ENCODE data around the gene ODAD3. TPM values are rescaled to one million over a fixed set of nuclear protein-coding genes. Genes with fewer than 3 reads are reported as not detected.

ODAD3 gene
- total RNA-seq, 1 donor from 2014 or later, result 4.3 TPM

DNA sequence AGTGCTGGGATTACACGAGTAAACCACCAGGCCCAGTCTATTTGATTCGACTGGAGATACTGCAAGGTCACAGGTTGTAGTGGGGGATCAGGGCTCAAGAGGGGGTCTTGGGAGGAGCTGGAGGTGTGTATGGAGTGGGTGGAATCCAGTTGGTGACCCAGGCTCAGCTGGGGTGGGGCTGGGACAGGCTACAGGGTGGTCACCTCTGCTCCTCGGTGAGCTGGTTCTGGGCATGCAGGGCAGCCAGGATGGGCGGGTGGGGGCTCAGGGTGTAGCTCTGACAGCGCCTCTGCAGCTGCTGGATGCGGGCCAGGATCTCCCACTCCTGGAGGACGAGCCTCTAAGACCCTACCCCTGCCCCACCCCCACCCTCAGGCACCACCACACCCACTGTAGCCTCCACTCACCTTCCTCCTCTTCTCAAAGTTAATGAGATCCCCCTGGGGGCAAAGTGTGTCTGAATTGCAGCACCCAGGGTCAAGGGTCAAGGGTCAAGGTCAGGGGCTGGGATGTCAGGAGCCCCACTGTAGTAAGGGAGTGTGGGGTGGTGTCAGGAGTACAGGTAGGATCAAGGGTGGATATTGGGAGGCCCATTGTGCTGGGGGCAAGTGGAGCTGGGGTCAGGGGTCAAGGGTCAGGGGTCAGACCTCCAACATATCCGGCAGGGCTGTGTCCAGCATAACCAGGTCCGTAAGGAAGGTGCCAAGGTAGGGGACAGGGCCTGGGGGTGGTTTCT, 32.9 kb downstream of the ODAD3 start:
- no peak for ATAC-seq
- intact Hi-C loops (cut with DNase I), result no loop called here
- H3K9me3 ChIP-seq, result no peaks in the 10 kb centered on the region

GRCh38 chr19:11400798-11401197, 34.1 kb downstream of the ODAD3 start:
- no peak overlapping the region for H3K27ac ChIP-seq
- ATAC-seq (no peak), DNase-seq (no peak)
- H3K4me3 ChIP-seq, result no peak overlapping the region
- no peaks in the 10 kb centered on the region for H3K9me3 ChIP-seq
- no peaks in the 10 kb centered on the region for H3K4me1 ChIP-seq
- H3K27me3 ChIP-seq (ENCODE audit: low read depth), result no peaks in the 10 kb centered on the region
- intact Hi-C loops (cut with DNase I), result no loop called here
- peaks cover 32% of the 10 kb centered on the region for H3K36me3 ChIP-seq
- TF ChIP-seq, protein P1, sequence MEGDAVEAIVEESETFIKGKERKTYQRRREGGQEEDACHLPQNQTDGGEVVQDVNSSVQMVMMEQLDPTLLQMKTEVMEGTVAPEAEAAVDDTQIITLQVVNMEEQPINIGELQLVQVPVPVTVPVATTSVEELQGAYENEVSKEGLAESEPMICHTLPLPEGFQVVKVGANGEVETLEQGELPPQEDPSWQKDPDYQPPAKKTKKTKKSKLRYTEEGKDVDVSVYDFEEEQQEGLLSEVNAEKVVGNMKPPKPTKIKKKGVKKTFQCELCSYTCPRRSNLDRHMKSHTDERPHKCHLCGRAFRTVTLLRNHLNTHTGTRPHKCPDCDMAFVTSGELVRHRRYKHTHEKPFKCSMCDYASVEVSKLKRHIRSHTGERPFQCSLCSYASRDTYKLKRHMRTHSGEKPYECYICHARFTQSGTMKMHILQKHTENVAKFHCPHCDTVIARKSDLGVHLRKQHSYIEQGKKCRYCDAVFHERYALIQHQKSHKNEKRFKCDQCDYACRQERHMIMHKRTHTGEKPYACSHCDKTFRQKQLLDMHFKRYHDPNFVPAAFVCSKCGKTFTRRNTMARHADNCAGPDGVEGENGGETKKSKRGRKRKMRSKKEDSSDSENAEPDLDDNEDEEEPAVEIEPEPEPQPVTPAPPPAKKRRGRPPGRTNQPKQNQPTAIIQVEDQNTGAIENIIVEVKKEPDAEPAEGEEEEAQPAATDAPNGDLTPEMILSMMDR (IDR thresholded peaks at IDR 0.05), result no peak

More for the DNA sequence above, 32.9 kb downstream of the ODAD3 start:
- Histone ChIP-seq H3K36me3 (peaks cover 27% of the 10 kb centered on the region), H3K27me3 (ENCODE audit: low read depth) (no peaks in the 10 kb centered on the region), H3K4me3 (no peak overlapping the region), H3K4me1 (peaks cover 5% of the 10 kb centered on the region), H3K27ac (no peak overlapping the region)
- DNase-seq, result no peak
- TF ChIP-seq, protein P1 (IDR thresholded peaks at IDR 0.05), result no peak

- Histone ChIP-seq H3K9me3 (no peaks in the 10 kb centered on the region), H3K4me3 (no peak overlapping the region), H3K36me3 (peaks cover 32% of the 10 kb centered on the region), H3K27me3 (ENCODE audit: low read depth) (no peaks in the 10 kb centered on the region), H3K27ac (no peak overlapping the region), H3K4me1 (no peaks in the 10 kb centered on the region)
- DNase-seq, result no peak
- TF ChIP-seq, protein P1 (IDR thresholded peaks at IDR 0.05), result no peak
- peak in 1 of 2 donors; percentile 21 for ATAC-seq
- intact Hi-C loops (cut with DNase I), result no loop called here
These were observed 35.3 kb downstream of the ODAD3 start for GRCh38 chr19:11399667-11400066.

DNA sequence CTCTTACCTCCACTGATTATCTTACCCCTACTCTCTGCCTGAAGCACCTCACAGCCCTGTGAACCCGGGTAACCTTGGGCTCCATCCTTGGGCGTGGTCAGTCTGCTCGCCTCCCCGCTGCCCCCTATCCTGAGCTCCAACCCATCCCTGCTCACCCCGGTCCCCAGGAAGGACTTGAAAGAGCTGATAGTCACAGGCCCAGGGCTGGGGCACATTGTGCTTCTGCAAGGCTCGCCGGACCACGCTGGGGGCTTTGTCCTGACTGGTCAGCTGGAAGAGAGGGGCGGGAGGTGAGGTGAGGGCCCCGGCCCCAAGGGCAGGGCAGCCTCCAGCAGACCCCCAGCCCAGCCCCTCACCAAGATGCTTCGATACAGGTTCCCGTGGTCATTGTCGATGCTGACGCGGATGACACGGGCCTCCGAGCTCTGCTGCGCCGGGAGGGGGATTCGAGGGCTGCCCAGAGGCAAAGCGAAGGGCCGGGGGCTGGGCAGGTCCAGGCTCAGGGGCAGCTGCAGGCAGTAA, 37.8 kb downstream of the ODAD3 start:
- intact Hi-C loops (cut with DNase I), result no loop called here
- DNase-seq (no peak), ATAC-seq (peak in 1 of 2 donors; percentile 10)
- peaks cover 23% of the 10 kb centered on the region for H3K36me3 ChIP-seq
- no peak overlapping the region for H3K4me3 ChIP-seq
- H3K9me3 ChIP-seq, result no peaks in the 10 kb centered on the region
- no peaks in the 10 kb centered on the region for H3K4me1 ChIP-seq
- no peak overlapping the region for H3K27ac ChIP-seq
- TF ChIP-seq, protein P1 (IDR thresholded peaks at IDR 0.05), result no peak
- H3K27me3 ChIP-seq (ENCODE audit: low read depth), result no peaks in the 10 kb centered on the region

GRCh38 chr19:11390933-11391680, 43.8 kb downstream of the ODAD3 start:
- no peak overlapping the region for H3K27ac ChIP-seq
- H3K36me3 ChIP-seq, result no peaks in the 10 kb centered on the region
- H3K4me3 ChIP-seq, result no peak overlapping the region
- peaks cover 15% of the 10 kb centered on the region for H3K4me1 ChIP-seq
- intact Hi-C loops (cut with DNase I), result no loop called here
- H3K9me3 ChIP-seq, result peaks cover 3% of the 10 kb centered on the region
- TF ChIP-seq, protein P1 (IDR thresholded peaks at IDR 0.05), result no peak
- no peak for ATAC-seq
- no peaks in the 10 kb centered on the region for H3K27me3 ChIP-seq (ENCODE audit: low read depth)
- DNase-seq, result no peak

Measured in lower lobe of right lung (tissue), 2 donors.